Activated T-helper 1 cell treated with anti-CD3 and anti-CD28 coated beads, Interleukin-12 subunit alpha, Interleukin-12 subunit beta, Interleukin-2, Interleukin-4 antibody, amounts not matched to agents 30 ng/mL and 10 ng/mL and 1 ng/mL, durations not matched to agents 14 hours and 24 hours and 36 hours (primary cell): ENCODE measurements around the gene NHLH1. TPM values are rescaled to one million over a fixed set of nuclear protein-coding genes. Genes with fewer than 3 reads are reported as not detected.
"Not testable (repeated sequence)": the region's sequence is repeated elsewhere in the genome, so short reads cannot be mapped to it uniquely, and the experiment has no call there.

ENCODE experiments used
- DNase-seq: peaks from one replicate; pipeline ENCODE4 v3.0.0; 2021; ENCODE audit warnings: low spot score
- H3K27ac Mint-ChIP-seq: one replicate; pipeline ENCODE4 v1.8.0; 2021; ENCODE audit warnings: mild to moderate bottlenecking, mixed read lengths
- H3K27me3 Mint-ChIP-seq: one replicate; pipeline ENCODE4 v1.8.0; 2022; ENCODE audit warnings: mild to moderate bottlenecking, moderate library complexity, mixed read lengths; ENCODE audit not compliant: insufficient read depth
- H3K36me3 Mint-ChIP-seq: one replicate; pipeline ENCODE4 v1.8.0; 2021; ENCODE audit warnings: low read depth, mixed read lengths
- H3K4me1 Mint-ChIP-seq: one replicate; pipeline ENCODE4 v1.8.0; 2021; ENCODE audit warnings: low read depth, mixed read lengths
- H3K4me3 Mint-ChIP-seq: one replicate; pipeline ENCODE4 v1.8.0; 2021; ENCODE audit warnings: mild to moderate bottlenecking, moderate library complexity, mixed read lengths
- H3K9me3 Mint-ChIP-seq: one replicate; pipeline ENCODE4 v1.8.0; 2021; ENCODE audit warnings: mixed read lengths
- intact Hi-C: fragments of 100-400 bp; cut with micrococcal nuclease; formaldehyde crosslinking; loops from one replicate; pipeline ENCODE4 v1.15.1; 2024
- total RNA-seq: library from RNA; stranded (reverse); gene quantifications from 2 replicates; pipeline ENCODE4 v1.2.3, GENCODE V29; 2022

Gene NHLH1
- total RNA-seq, 1 donor from 2014 or later = 0.52 TPM

GRCh38 chr1:160374306-160375110 is 7.6 kb downstream of the NHLH1 start:
- H3K27me3 Mint-ChIP-seq = no peaks in the 10 kb centered on the region
- H3K36me3 Mint-ChIP-seq = no peaks in the 10 kb centered on the region
- H3K9me3 Mint-ChIP-seq = no peaks in the 10 kb centered on the region
- intact Hi-C loops = loop anchor here (5.0 to 10.0 kb wide), 2 partner anchors 32 to 440 kb away; partner anchors contain the start of genes COPA and NCSTN
- peaks cover 13% of the 10 kb centered on the region for H3K4me1 Mint-ChIP-seq
- DNase-seq = no peak
- H3K27ac Mint-ChIP-seq = no peak overlapping the region
- H3K4me3 Mint-ChIP-seq = no peak overlapping the region

GRCh38 chr1:160375788-160376524 is 9.1 kb downstream of the NHLH1 start:
- Mint-ChIP-seq H3K36me3 (no peaks in the 10 kb centered on the region), H3K4me3 (no peak overlapping the region), H3K27me3 (no peaks in the 10 kb centered on the region), H3K27ac (peak overlapping the region; percentile 51), H3K9me3 (no peaks in the 10 kb centered on the region), H3K4me1 (peaks cover 13% of the 10 kb centered on the region)
- no peak for DNase-seq
- intact Hi-C loops = loop anchor here (1.0 to 10.0 kb wide), 8 partner anchors 22 to 441 kb away; partner anchors contain the start of genes COPA and NCSTN

- Mint-ChIP-seq H3K27ac (no peak overlapping the region), H3K4me1 (peaks cover 13% of the 10 kb centered on the region), H3K36me3 (no peaks in the 10 kb centered on the region), H3K9me3 (no peaks in the 10 kb centered on the region), H3K4me3 (no peak overlapping the region), H3K27me3 (no peaks in the 10 kb centered on the region)
- DNase-seq = peak; percentile 11
- intact Hi-C loops = loop anchor here (1.0 to 10.0 kb wide), 8 partner anchors 22 to 442 kb away; partner anchors contain the start of genes COPA and NCSTN
These were observed 9.8 kb downstream of the NHLH1 start for GRCh38 chr1:160376525-160377131.

GRCh38 chr1:160377585-160378206 is 10.8 kb downstream of the NHLH1 start:
- intact Hi-C loops = loop anchor here (5.0 to 10.0 kb wide), 2 partner anchors 35 to 443 kb away; partner anchors contain the start of genes COPA and NCSTN
- no peak for DNase-seq

GRCh38 chr1:160384812-160385211 is 17.9 kb downstream of the NHLH1 start:
- H3K27me3 Mint-ChIP-seq = peaks cover 21% of the 10 kb centered on the region
- H3K9me3 Mint-ChIP-seq, H3K36me3 Mint-ChIP-seq, H3K4me1 Mint-ChIP-seq, H3K4me3 Mint-ChIP-seq, intact Hi-C loops, H3K27ac Mint-ChIP-seq, DNase-seq: not testable (repeated sequence)

More at GRCh38 chr1:160377585-160378206, 10.8 kb downstream of the NHLH1 start:
- Mint-ChIP-seq H3K36me3 (no peaks in the 10 kb centered on the region), H3K27ac (no peak overlapping the region), H3K4me3 (no peak overlapping the region), H3K4me1 (peaks cover 13% of the 10 kb centered on the region), H3K27me3 (no peaks in the 10 kb centered on the region), H3K9me3 (no peaks in the 10 kb centered on the region)

GRCh38 chr1:160388406-160388805 is 21.5 kb downstream of the NHLH1 start:
- H3K27ac Mint-ChIP-seq, H3K36me3 Mint-ChIP-seq, H3K9me3 Mint-ChIP-seq, H3K4me1 Mint-ChIP-seq, intact Hi-C loops, H3K4me3 Mint-ChIP-seq, DNase-seq: not testable (repeated sequence)
- H3K27me3 Mint-ChIP-seq = peaks cover 25% of the 10 kb centered on the region

GRCh38 chr1:160394673-160395072 is 27.8 kb downstream of the NHLH1 start:
- intact Hi-C loops = no loop called here
- Mint-ChIP-seq H3K36me3 (peaks cover 2% of the 10 kb centered on the region), H3K9me3 (no peaks in the 10 kb centered on the region), H3K4me1 (peaks cover 5% of the 10 kb centered on the region), H3K27ac (no peak overlapping the region), H3K27me3 (peaks cover 30% of the 10 kb centered on the region), H3K4me3 (no peak overlapping the region)
- DNase-seq = no peak

GRCh38 chr1:160397651-160398050 is 30.8 kb downstream of the NHLH1 start:
- Mint-ChIP-seq H3K4me1 (peaks cover 5% of the 10 kb centered on the region), H3K27me3 (peaks cover 39% of the 10 kb centered on the region), H3K27ac (no peak overlapping the region), H3K36me3 (peaks cover 2% of the 10 kb centered on the region), H3K9me3 (no peaks in the 10 kb centered on the region), H3K4me3 (no peak overlapping the region)
- DNase-seq = no peak
- intact Hi-C loops = no loop called here

- H3K36me3 Mint-ChIP-seq = peaks cover 2% of the 10 kb centered on the region
- peaks cover 43% of the 10 kb centered on the region for H3K27me3 Mint-ChIP-seq
These were observed 32.0 kb downstream of the NHLH1 start for GRCh38 chr1:160398823-160399222.

GRCh38 chr1:160399544-160400222 is 32.8 kb downstream of the NHLH1 start:
- Mint-ChIP-seq H3K36me3 (peaks cover 2% of the 10 kb centered on the region), H3K27me3 (peaks cover 49% of the 10 kb centered on the region), H3K9me3 (no peaks in the 10 kb centered on the region), H3K27ac (no peak overlapping the region), H3K4me1 (peaks cover 5% of the 10 kb centered on the region), H3K4me3 (no peak overlapping the region)
- DNase-seq = no peak
- intact Hi-C loops = no loop called here

More at GRCh38 chr1:160398823-160399222, 32.0 kb downstream of the NHLH1 start:
- no peak for DNase-seq
- H3K9me3 Mint-ChIP-seq = no peaks in the 10 kb centered on the region
- peaks cover 5% of the 10 kb centered on the region for H3K4me1 Mint-ChIP-seq
- H3K27ac Mint-ChIP-seq = no peak overlapping the region
- peak overlapping the region; percentile 68 for H3K4me3 Mint-ChIP-seq
- intact Hi-C loops = no loop called here

- Mint-ChIP-seq H3K4me3 (peak within 1 kb of the TSS; percentile 41), H3K36me3 (peaks cover 2% of the 10 kb centered on the region), H3K27ac (no peak within 1 kb of the TSS), H3K9me3 (no peaks in the 10 kb centered on the region), H3K4me1 (peaks cover 5% of the 10 kb centered on the region), H3K27me3 (peaks cover 49% of the 10 kb centered on the region)
- intact Hi-C loops = no loop called here
- no peak for DNase-seq
These were observed 33.4 kb downstream of the NHLH1 start, which contains the start of gene VANGL2 for GRCh38 chr1:160400223-160400645. Gene VANGL2 (plus strand): TSS chr1:160400564. CDS start chr1:160415838, 15,274 bp downstream.
